ENCODE results near the gene MEN1. TPM values are rescaled to one million over a fixed set of nuclear protein-coding genes. Genes with fewer than 3 reads are reported as not detected.

MEN1 gene
- total and polyA plus RNA-seq, 9 of the 15 experiments (the other 6 are each of a cell fraction or from before 2014, with no cell fraction given): 3.4 to 57.2 (median 19.3) TPM

- TF ChIP-seq ZBTB12 (CRISPR knock-in tag; IDR thresholded peaks at IDR 0.05) (no peak), ZBTB33 (CRISPR knock-in tag; IDR thresholded peaks at IDR 0.05) (no peak), NFXL1 (CRISPR knock-in tag; IDR thresholded peaks at IDR 0.05) (no peak), ZMIZ1 (IDR thresholded peaks at IDR 0.05; ENCODE audit: low read depth in 2 of 2, low read length in 2 of 2) (no peak), ZBTB2 (IDR thresholded peaks at IDR 0.05) (no peak), ZFP30 (CRISPR knock-in tag; IDR thresholded peaks at IDR 0.05; ENCODE audit: borderline replicate concordance) (no peak), ZBTB17 (CRISPR knock-in tag; IDR thresholded peaks at IDR 0.05) (no peak), FIP1L1 (IDR thresholded peaks at IDR 0.05; ENCODE audit: low read depth, low read length, poor library complexity, severe bottlenecking) (peak; percentile 43), PKNOX1 (IDR thresholded peaks at IDR 0.05) (no peak), RBM14 (IDR thresholded peaks at IDR 0.05; ENCODE audit: borderline replicate concordance, insufficient read depth, low read depth, low read length) (no peak), TRIM25 (IDR thresholded peaks at IDR 0.05; ENCODE audit: borderline replicate concordance) (no peak), BMI1 (IDR thresholded peaks at IDR 0.05; ENCODE audit: low read length) (no peak), PHB2 (IDR thresholded peaks at IDR 0.05; ENCODE audit: low read depth) (no peak)
Observed at GRCh38 chr11:64777449-64778222, 32.7 kb downstream of the MEN1 start (continued).
